GM04504 (cell line): ENCODE data around the gene CAVIN3.

Experiments used
- DNase-seq: peaks from one replicate; pipeline ENCODE4 v3.0.0-alpha.2; 2012; ENCODE audit warnings: low read depth

The CAVIN3 gene

GRCh38 chr11:6320411-6321155 lies at the start of gene CAVIN3:
TSS of gene CAVIN3 (minus strand) at chr11:6320501. CDS start at chr11:6320476, 25 bp downstream.
- DNase-seq, result peak; percentile 75

DNA sequence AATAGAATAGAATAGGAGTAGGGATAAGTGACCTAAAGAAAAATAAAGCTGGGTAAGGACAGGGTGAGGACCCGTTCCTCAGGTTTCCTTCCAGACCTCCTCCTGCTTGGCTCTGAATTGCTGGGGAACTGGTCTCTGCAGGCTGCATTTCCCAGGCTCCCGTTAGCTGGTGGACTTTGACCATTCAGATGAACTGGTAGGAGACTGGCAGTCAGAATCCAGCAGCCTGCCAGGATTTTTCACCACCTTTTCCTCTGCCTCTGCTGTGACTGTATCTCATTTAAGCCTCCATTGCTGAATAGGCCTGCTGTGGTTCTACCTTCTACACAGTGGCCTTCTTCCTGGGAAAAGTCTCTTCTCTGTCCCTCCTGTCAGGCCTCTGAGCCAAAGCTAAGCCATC lies 45.4 kb upstream of the CAVIN3 start:
- no peak for DNase-seq

- DNase-seq, result peak; percentile 56
These were observed 42.8 kb upstream of the CAVIN3 start for GRCh38 chr11:6362873-6363678.

DNA sequence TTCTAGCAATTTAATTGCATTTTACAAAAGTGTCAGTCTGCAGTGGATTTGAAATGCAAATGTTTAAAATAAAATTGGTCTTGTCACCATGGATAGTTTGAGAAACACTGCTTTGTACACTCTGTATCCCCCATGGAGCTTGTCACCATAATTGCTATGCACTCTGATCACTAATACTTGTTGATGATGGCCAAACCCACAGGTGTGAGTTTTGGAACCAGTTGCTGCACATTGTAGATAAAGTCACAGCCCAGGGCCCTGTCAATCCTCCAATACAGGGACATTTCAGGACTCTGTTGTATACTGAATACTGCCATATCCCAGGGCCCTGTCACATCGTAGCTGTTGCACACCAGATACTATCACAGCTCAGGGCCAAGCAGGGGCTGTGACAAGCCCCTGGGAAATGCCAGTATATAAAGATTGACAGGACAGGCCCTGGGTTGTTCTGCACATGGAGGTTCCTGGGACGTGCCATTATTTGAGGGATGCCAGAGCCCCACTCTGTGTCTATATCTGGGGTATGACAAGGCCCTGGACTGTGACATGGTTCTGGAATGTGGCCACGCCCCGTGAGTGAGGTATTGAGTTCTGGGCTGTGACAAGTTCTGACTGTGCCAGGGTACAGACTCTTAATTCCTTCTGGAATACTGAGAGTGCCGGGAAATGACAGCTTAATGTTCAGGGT lies 42.0 kb upstream of the CAVIN3 start:
- DNase-seq, result no peak

GRCh38 chr11:6360183-6360582 lies 39.9 kb upstream of the CAVIN3 start:
- no peak for DNase-seq

DNA sequence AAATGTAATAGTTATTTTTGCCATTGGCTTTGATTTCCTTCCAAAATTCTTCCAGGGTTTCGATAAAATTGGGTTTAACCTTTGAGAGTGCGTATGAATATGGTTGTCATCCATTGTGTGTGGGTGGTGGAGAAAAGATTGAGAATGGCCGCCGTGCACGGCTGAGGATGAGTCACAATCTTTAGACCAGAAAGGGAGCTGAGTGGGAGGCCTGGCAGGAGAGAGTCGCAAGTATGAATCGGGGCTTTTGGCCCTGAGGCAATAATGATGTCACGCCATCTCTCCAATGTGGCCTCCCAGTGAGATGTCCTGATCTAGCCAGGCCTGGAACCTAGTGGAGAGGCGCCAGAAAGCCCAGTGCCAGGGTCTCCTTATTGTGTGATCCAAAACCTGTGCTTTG lies 36.9 kb upstream of the CAVIN3 start:
- peak; percentile 73 for DNase-seq

- DNase-seq, result no peak
These were observed 36.3 kb upstream of the CAVIN3 start for GRCh38 chr11:6356503-6357055.

- no peak for DNase-seq
These were observed 34.6 kb upstream of the CAVIN3 start for GRCh38 chr11:6354651-6355485.

DNA sequence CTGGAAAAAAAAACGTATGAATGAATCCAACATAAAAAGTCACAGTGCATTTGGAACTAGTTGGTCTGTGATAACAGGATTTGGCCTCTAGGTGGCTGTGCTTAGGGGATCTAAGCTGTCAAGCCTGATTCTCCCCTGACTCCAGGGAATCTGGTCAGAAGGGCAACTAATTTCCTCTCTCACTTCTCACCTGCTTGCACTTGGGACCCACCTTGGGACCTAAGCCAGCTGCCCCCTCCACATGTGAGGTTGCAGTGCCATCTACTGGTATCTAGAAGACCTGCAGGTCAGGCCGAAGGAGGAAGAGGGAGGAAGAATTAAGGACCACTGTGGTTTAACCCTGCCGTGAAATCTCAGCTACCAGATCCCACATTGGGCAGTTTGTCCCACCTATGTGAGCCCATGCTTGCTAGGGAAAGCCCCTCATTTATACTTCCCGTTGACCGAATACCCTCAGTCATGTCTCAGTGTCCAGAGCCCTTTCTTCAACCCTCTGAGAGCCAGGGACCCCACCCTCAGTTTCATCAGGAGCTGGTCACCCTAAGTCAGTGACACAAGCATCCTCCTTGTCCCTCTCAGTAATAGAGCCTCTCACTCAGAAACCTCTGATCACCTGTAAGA lies 33.2 kb upstream of the CAVIN3 start:
- no peak for DNase-seq

DNA sequence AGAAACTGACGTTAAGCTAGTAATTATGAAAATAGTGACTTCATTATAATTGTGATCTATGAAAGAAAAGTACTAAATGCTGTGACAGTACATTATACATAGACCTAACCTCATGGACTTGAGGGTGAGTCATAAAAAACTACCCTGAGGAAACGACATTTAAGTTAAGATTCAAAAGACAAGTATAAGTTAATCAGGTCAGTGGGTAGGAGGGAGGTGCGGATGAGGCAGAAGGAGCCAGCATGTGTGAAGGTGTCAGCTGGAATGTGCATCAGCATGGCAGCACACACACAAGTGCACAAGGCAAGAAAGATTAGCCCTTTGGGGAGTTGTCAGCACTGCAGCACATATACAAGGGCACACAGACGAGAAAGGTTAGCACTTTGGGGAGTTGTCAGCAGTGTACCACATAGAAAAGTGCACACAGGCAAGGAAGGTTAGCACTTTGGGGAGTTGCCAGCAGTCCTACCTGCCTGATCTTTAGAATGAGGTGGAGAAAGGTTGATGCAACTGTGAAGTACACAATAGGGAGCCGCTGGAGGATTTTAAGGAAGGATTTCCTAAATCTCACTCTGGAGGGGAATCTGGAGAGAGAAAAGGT lies 31.6 kb upstream of the CAVIN3 start:
- DNase-seq, result no peak

GRCh38 chr11:6350486-6350885 lies 30.2 kb upstream of the CAVIN3 start:
- DNase-seq, result no peak

- DNase-seq, result no peak
These were observed 29.7 kb upstream of the CAVIN3 start for GRCh38 chr11:6350043-6350442.

DNA sequence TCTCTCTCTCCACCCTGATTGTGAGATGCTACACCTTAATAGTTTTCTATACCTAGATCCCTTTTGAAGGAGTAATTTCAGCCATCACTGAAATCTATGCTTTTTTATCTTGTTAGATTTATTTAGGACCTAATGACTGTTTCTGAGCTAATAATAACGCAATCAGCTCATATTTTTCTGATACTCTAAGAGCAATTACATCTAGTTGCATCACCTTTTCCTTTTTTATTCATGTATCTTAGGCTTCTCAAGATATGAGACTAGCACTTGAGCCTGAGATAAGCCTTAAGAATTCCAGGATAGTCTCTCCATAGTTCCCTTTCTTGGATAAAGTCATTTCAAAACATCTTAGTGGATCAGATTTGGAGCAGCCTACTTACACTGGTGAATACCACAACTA lies 25.1 kb upstream of the CAVIN3 start:
- DNase-seq, result no peak

- DNase-seq, result no peak
These were observed 16.0 kb upstream of the CAVIN3 start for GRCh38 chr11:6336293-6336692.

GRCh38 chr11:6334806-6335205 lies 14.5 kb upstream of the CAVIN3 start:
- DNase-seq, result no peak

DNA sequence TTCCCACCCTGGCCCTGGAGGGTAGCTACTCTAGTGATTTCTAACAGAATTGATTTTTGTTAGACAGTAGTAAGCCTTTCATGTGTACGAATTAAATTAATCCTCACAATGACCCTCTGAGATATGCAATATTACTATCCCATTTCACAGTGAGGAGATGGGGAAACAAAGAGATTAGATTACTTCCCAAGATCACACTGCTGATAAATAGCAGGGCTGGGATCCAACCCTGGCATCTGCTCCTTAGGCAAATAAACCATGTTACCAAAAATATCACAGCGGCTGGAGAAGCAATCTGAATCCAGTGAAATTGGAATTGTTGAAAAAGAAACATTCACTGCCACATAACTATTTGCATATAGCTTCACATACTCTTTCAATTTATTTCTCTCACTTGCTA lies 12.8 kb upstream of the CAVIN3 start:
- no peak for DNase-seq

DNA sequence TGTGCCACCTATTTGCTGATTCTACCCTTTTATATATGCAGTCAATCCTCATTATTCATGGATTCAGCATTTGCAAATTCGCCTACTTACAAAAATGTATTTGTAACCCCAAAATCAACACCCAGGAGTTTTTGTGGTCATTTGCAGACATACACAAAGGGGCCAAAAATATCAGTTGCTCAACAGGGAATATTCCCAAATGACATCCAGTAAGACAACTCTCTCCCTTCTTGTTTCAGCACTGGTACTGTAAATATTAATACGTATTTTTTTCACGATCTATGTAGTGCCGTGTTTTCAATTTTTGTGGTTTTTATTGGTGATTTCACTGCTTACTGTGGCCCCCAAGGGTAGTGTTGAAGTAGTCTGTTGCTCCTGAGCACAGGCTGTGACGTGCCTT lies 11.8 kb upstream of the CAVIN3 start:
- DNase-seq, result no peak

GRCh38 chr11:6328321-6328720 lies 8.0 kb upstream of the CAVIN3 start:
- no peak for DNase-seq

DNA sequence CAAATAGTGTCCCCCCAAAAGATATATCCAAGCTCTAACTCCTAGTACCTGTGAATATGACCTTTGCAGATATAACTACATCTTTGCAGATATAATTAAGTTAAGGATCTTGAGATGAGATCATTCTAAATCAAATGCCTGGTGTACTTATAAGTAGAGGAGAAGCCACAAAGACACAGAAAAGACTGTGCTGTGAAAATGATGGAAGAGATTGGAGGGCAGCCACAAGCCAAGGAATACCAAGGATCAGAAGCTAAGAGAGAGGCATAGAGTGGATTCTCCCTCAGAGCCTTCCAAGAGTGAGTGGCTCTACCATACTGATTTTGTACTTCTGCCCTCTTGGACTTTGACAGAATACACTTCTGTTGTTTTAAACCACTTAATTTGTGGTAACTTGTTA lies 7.5 kb upstream of the CAVIN3 start:
- no peak for DNase-seq

- DNase-seq, result no peak
These were observed 6.7 kb upstream of the CAVIN3 start for GRCh38 chr11:6326985-6327384.

- DNase-seq, result no peak
These were observed 6.0 kb upstream of the CAVIN3 start for GRCh38 chr11:6326303-6326702.
